ENCODE results near the gene STX19. TPM values are rescaled to one million over a fixed set of nuclear protein-coding genes. Genes with fewer than 3 reads are reported as not detected.

The STX19 gene
- total and polyA plus RNA-seq, 2 of the 13 experiments (the other 11 are each of a cell fraction or from before 2014, with no cell fraction given), result not detected

GRCh38 chr3:94062513-94063404, 34.4 kb upstream of the STX19 start, which contains the start of the genes DHFR2 and NSUN3 (continued):
- peak; percentile 69; the same call in 1 of the 2 replicates for TF ChIP-seq HNF1B (CRISPR knock-in tag; IDR thresholded peaks at IDR 0.05)
- 0 out of 2 replicates have a peak, but pooled peaks have one; percentile 18 for TF ChIP-seq ZNF280D (CRISPR knock-in tag; IDR thresholded peaks at IDR 0.05)
- peak; percentile 68; the same call in 1 of the 2 replicates for TF ChIP-seq LCORL (IDR thresholded peaks at IDR 0.05)
- TF ChIP-seq LCORL (CRISPR knock-in tag; IDR thresholded peaks at IDR 0.05), result no peak; the same call in none of the 2 replicates
- peak; percentile 68; the same call in 1 of the 2 replicates for TF ChIP-seq KAT7 (CRISPR knock-in tag; IDR thresholded peaks at IDR 0.05; ENCODE audit: borderline replicate concordance)
- TF ChIP-seq LBX2 (CRISPR knock-in tag; IDR thresholded peaks at IDR 0.05; ENCODE audit: borderline replicate concordance), result no peak
- TF ChIP-seq HMGXB3 (CRISPR knock-in tag; IDR thresholded peaks at IDR 0.05; ENCODE audit: borderline replicate concordance), result 0 out of 2 replicates have a peak, but pooled peaks have one; percentile 24
- TF ChIP-seq ZBTB25 (CRISPR knock-in tag; IDR thresholded peaks at IDR 0.05), result peak; percentile 62
- peak; percentile 53; the same call in 1 of the 2 replicates for TF ChIP-seq ZNF350 (CRISPR knock-in tag; IDR thresholded peaks at IDR 0.05; ENCODE audit: borderline replicate concordance, low read depth)
- TF ChIP-seq SOX6 (IDR thresholded peaks at IDR 0.05), result no peak
- peak; percentile 59; the same call in 1 of the 2 replicates for TF ChIP-seq SOX6 (CRISPR knock-in tag; IDR thresholded peaks at IDR 0.05)
- TF ChIP-seq KDM4B (CRISPR knock-in tag; IDR thresholded peaks at IDR 0.05), result 0 out of 2 replicates have a peak, but pooled peaks have one; percentile 51
- peak; percentile 69; the same call in 1 of the 2 replicates for TF ChIP-seq ZNF558 (CRISPR knock-in tag; IDR thresholded peaks at IDR 0.05; ENCODE audit: borderline replicate concordance)
- TF ChIP-seq SPEN (CRISPR knock-in tag; IDR thresholded peaks at IDR 0.05; ENCODE audit: low read depth), result peak; percentile 89; the same call in 1 of the 2 replicates
- 0 out of 2 replicates have a peak, but pooled peaks have one; percentile 54 for TF ChIP-seq GFI1 (CRISPR knock-in tag; IDR thresholded peaks at IDR 0.05; ENCODE audit: borderline replicate concordance)
